Anterior cingulate cortex (tissue), 58 donors: ENCODE results near the gene TMEM132E.

Experiments
- DNase-seq, 58 donors: peaks; one replicate each; lab custom pipeline; 2025; lab: John Stamatoyannopoulos, UW

TMEM132E gene

GRCh38 chr17:34596920-34597319 lies 17.5 kb downstream of the TMEM132E start:
- DNase-seq = no peak

GRCh38 chr17:34598161-34598776 lies 18.9 kb downstream of the TMEM132E start:
- DNase-seq = peak in 45 of 58 donors; percentile 12 to 89 (median 56)

- DNase-seq = no peak
Observed at GRCh38 chr17:34601416-34601815, 22.0 kb downstream of the TMEM132E start.

- no peak for DNase-seq
Observed at GRCh38 chr17:34603974-34604373, 24.6 kb downstream of the TMEM132E start.

GRCh38 chr17:34606763-34607162 lies 27.4 kb downstream of the TMEM132E start:
- DNase-seq = peak in 1 of 58 donors; percentile 20

- DNase-seq = no peak
Observed at GRCh38 chr17:34607917-34608316, 28.5 kb downstream of the TMEM132E start.

GRCh38 chr17:34609210-34609609 lies 29.8 kb downstream of the TMEM132E start:
- no peak for DNase-seq

GRCh38 chr17:34610039-34610438 lies 30.7 kb downstream of the TMEM132E start:
- DNase-seq = no peak

- no peak for DNase-seq
Observed at GRCh38 chr17:34610506-34610905, 31.1 kb downstream of the TMEM132E start.

GRCh38 chr17:34613064-34614019 lies 34.0 kb downstream of the TMEM132E start:
- DNase-seq = peak in 15 of 58 donors; percentile 12 to 72 (median 26)

- no peak for DNase-seq
Observed at GRCh38 chr17:34614698-34615097, 35.3 kb downstream of the TMEM132E start.

GRCh38 chr17:34615326-34615725 lies 35.9 kb downstream of the TMEM132E start:
- no peak for DNase-seq

- DNase-seq = peak in 8 of 58 donors; percentile 7 to 35 (median 14)
Observed at GRCh38 chr17:34616148-34616547, 36.8 kb downstream of the TMEM132E start.

- DNase-seq = no peak
Observed at GRCh38 chr17:34617398-34617797, 38.0 kb downstream of the TMEM132E start.

GRCh38 chr17:34619687-34620217 lies 40.4 kb downstream of the TMEM132E start:
- no peak for DNase-seq

GRCh38 chr17:34620458-34620857 lies 41.1 kb downstream of the TMEM132E start:
- no peak for DNase-seq

- DNase-seq = no peak
Observed at GRCh38 chr17:34622862-34623623, 43.7 kb downstream of the TMEM132E start.

- DNase-seq = no peak
Observed at GRCh38 chr17:34623856-34624766, 44.7 kb downstream of the TMEM132E start.

- no peak for DNase-seq
Observed at GRCh38 chr17:34624767-34625383, 45.5 kb downstream of the TMEM132E start.
